ENCODE measurements around the gene AXL. TPM values are rescaled to one million over a fixed set of nuclear protein-coding genes. Genes with fewer than 3 reads are reported as not detected.

The AXL gene
- total RNA-seq, 1 experiment from 2014 or later, result 236 TPM

GRCh38 chr19:41309180-41310032 lies 90.4 kb downstream of the AXL start:
- peak overlapping the region; percentile 88 for H3K4me3 ChIP-seq
- peaks cover 16% of the 10 kb centered on the region for H3K4me1 ChIP-seq (replicated peaks; ENCODE audit: insufficient read depth)
- peak overlapping the region; percentile 90 for H2AFZ ChIP-seq
- peaks cover 47% of the 10 kb centered on the region for H3F3A ChIP-seq (ENCODE audit: insufficient read depth, low read depth)
- peak in 1 of 2 experiments; percentile 33 for DNase-seq
- H3K9me3 ChIP-seq (ENCODE audit: insufficient read depth, low read depth), result no peaks in the 10 kb centered on the region
- H3K27ac ChIP-seq, result peak overlapping the region; percentile 87
- H3K9me2 ChIP-seq (ENCODE audit: insufficient read depth), result no peaks in the 10 kb centered on the region
- peak overlapping the region; percentile 89 for H3K4me2 ChIP-seq
- H3K79me2 ChIP-seq (ENCODE audit: low read depth), result peaks cover 25% of the 10 kb centered on the region
- H4K20me1 ChIP-seq (ENCODE audit: insufficient read depth), result 0 out of 2 replicates have a peak, but pooled peaks cover 5% of the 10 kb centered on the region
- POLR2A ChIA-PET (ENCODE audit: unreplicated experiment), result interaction anchor here (0.6 to 0.7 kb wide), 4 partner anchors 16 to 1069 kb away, joined by 3 to 23 read pairs (median 7); no protein-coding TSS in a partner anchor
- intact Hi-C loops (cut with micrococcal nuclease; ENCODE audit: unreplicated experiment), result loop anchor here (1.0 to 5.0 kb wide), 4 partner anchors 43 to 647 kb away; no protein-coding TSS in a partner anchor
- no peaks in the 10 kb centered on the region for H3K27me3 ChIP-seq (ENCODE audit: insufficient read depth, low read depth)
- 0 out of 2 replicates have a peak, but pooled peaks cover 4% of the 10 kb centered on the region for H3K36me3 ChIP-seq (ENCODE audit: low read depth)
- CTCF ChIA-PET, result interaction anchor here (1.3 kb wide), 1 partner anchor 12 kb away, joined by 4 read pairs; no protein-coding TSS in a partner anchor
- TF ChIP-seq EZH2 (IDR thresholded peaks at IDR 0.05; ENCODE audit: low read depth), result no peak
- no peak for TF ChIP-seq CTCF (conservative IDR thresholded peaks at IDR 0.05)
- BruUV-seq (replicated peaks), result TSS peak; percentile 76

GRCh38 chr19:41310033-41310831 lies 91.2 kb downstream of the AXL start, which contains the start of gene CCDC97:
Gene CCDC97, plus strand, starts transcription at chr19:41310172. Its CDS starts 139 bp downstream, at chr19:41310311.
- intact Hi-C loops (cut with micrococcal nuclease; ENCODE audit: unreplicated experiment), result loop anchor here (1.0 kb wide), 1 partner anchor 42 kb away; no protein-coding TSS in a partner anchor
- 0 out of 2 replicates have a peak, but pooled peaks cover 4% of the 10 kb centered on the region for H3K36me3 ChIP-seq (ENCODE audit: low read depth)
- peaks cover 25% of the 10 kb centered on the region for H3K79me2 ChIP-seq (ENCODE audit: low read depth)
- ChIA-PET POLR2A (ENCODE audit: unreplicated experiment) (interaction anchor here (0.6 to 0.7 kb wide), 2 partner anchors 15 to 16 kb away, joined by 4 to 23 read pairs; no protein-coding TSS in a partner anchor), CTCF (no interaction called here)
- peak; percentile 67 to 84 for DNase-seq
- H2AFZ ChIP-seq, result peak within 1 kb of the TSS; percentile 90
- H4K20me1 ChIP-seq (ENCODE audit: insufficient read depth), result 0 out of 2 replicates have a peak, but pooled peaks cover 7% of the 10 kb centered on the region
- no peaks in the 10 kb centered on the region for H3K27me3 ChIP-seq (ENCODE audit: insufficient read depth, low read depth)
- H3K27ac ChIP-seq, result peak within 1 kb of the TSS; percentile 87
- BruUV-seq (replicated peaks), result TSS peak; percentile 34
- H3K4me2 ChIP-seq, result peak within 1 kb of the TSS; percentile 89
- peak within 1 kb of the TSS; percentile 88 for H3K4me3 ChIP-seq
- peaks cover 47% of the 10 kb centered on the region for H3F3A ChIP-seq (ENCODE audit: insufficient read depth, low read depth)
- TF ChIP-seq EZH2 (IDR thresholded peaks at IDR 0.05; ENCODE audit: low read depth) (no peak), CTCF (conservative IDR thresholded peaks at IDR 0.05) (no peak)
- H3K9me2 ChIP-seq (ENCODE audit: insufficient read depth), result no peaks in the 10 kb centered on the region
- H3K9me3 ChIP-seq (ENCODE audit: insufficient read depth, low read depth), result no peaks in the 10 kb centered on the region
- peaks cover 16% of the 10 kb centered on the region for H3K4me1 ChIP-seq (replicated peaks; ENCODE audit: insufficient read depth)

- no peaks in the 10 kb centered on the region for H3K9me3 ChIP-seq (ENCODE audit: insufficient read depth, low read depth)
- H2AFZ ChIP-seq, result no peak overlapping the region
- H3F3A ChIP-seq (ENCODE audit: insufficient read depth, low read depth), result peaks cover 43% of the 10 kb centered on the region
- TF ChIP-seq EZH2 (IDR thresholded peaks at IDR 0.05; ENCODE audit: low read depth) (no peak), CTCF (conservative IDR thresholded peaks at IDR 0.05) (no peak)
- 0 out of 2 replicates have a peak, but pooled peaks cover 7% of the 10 kb centered on the region for H4K20me1 ChIP-seq (ENCODE audit: insufficient read depth)
- H3K4me2 ChIP-seq, result peak overlapping the region; percentile 89
- H3K9me2 ChIP-seq (ENCODE audit: insufficient read depth), result no peaks in the 10 kb centered on the region
- no peaks in the 10 kb centered on the region for H3K27me3 ChIP-seq (ENCODE audit: insufficient read depth, low read depth)
- H3K4me1 ChIP-seq (replicated peaks; ENCODE audit: insufficient read depth), result peaks cover 16% of the 10 kb centered on the region
- BruUV-seq (replicated peaks), result no TSS peak
- peaks cover 25% of the 10 kb centered on the region for H3K79me2 ChIP-seq (ENCODE audit: low read depth)
- 0 out of 2 replicates have a peak, but pooled peaks cover 4% of the 10 kb centered on the region for H3K36me3 ChIP-seq (ENCODE audit: low read depth)
- no peak for DNase-seq
- ChIA-PET CTCF (no interaction called here), POLR2A (ENCODE audit: unreplicated experiment) (interaction anchor here (0.6 kb wide), 2 partner anchors 10 to 17 kb away, joined by 3 to 4 read pairs; no protein-coding TSS in a partner anchor)
- peak overlapping the region; percentile 88 for H3K4me3 ChIP-seq
- peak overlapping the region; percentile 87 for H3K27ac ChIP-seq
- intact Hi-C loops (cut with micrococcal nuclease; ENCODE audit: unreplicated experiment), result no loop called here
These were observed 92.0 kb downstream of the AXL start for GRCh38 chr19:41311072-41311471.
